A549 (cell line): Measurements from ENCODE around the gene SLC38A2. TPM values are rescaled to one million over a fixed set of nuclear protein-coding genes. Genes with fewer than 3 reads are reported as not detected.

ENCODE experiments used
- ATAC-seq, 2 experiments: fragments of 200-7000 bp in 1 of 2; fragments of >200 bp in 1 of 2; cut with Nextera tagmentation in 1 of 2; cut with Tn5 transposase in 1 of 2; 3 replicates each; pipeline versions ENCODE4 v1.8.0 to v1.9.1; 2018 to 2020; ENCODE audit warnings: mild to moderate bottlenecking in 1 of 2, moderate library complexity in 1 of 2
- CTCF ChIA-PET: fragments of 300-600 bp; sonication (Branson Sonifier 250); formaldehyde crosslinking; extraction: SDS; loops from one replicate; lab custom pipeline; 2021; ENCODE audit warnings: antibody characterized with exemption, inconsistent platforms; lab: Yijun Ruan, JAX
- POLR2A ChIA-PET: fragments of 350-600 bp; formaldehyde crosslinking; extraction: SDS; loops from one replicate; lab custom pipeline; 2021; ENCODE audit warnings: antibody characterized with exemption, inconsistent platforms; lab: Yijun Ruan, JAX
- DNase-seq, 2 experiments: peaks; one replicate each; pipeline versions ENCODE4 v3.0.0 to v3.0.0-alpha.2; 2011 to 2016; ENCODE audit warnings: low read depth in 1 of 2, low spot score in 1 of 2
- FAIRE-seq: peaks from 2 replicates; lab custom pipeline; 2011; peaks lifted over from hg19 to GRCh38; lab: Jason Lieb, UNC
- H3K27ac ChIP-seq, 2 experiments: fragments of >200 bp; sonication (Bioruptor Twin); formaldehyde crosslinking; 3 replicates each; pipeline ENCODE4 v1.5.1; 2016 to 2017
- H3K4me1 ChIP-seq: fragments of >200 bp; sonication (Bioruptor Twin); formaldehyde crosslinking; 3 replicates; pipeline ENCODE4 v1.6.1; 2016
- H3K4me2 ChIP-seq: fragments of >200 bp; sonication (Bioruptor Twin); formaldehyde crosslinking; 3 replicates; pipeline ENCODE4 v1.6.1; 2016
- H3K4me3 ChIP-seq: fragments of >200 bp; sonication (Bioruptor Twin); formaldehyde crosslinking; 3 replicates; pipeline ENCODE4 v1.5.1; 2016
- H3K9me3 ChIP-seq: fragments of >200 bp; sonication (Bioruptor Twin); formaldehyde crosslinking; 3 replicates; pipeline ENCODE4 v1.6.1; 2016
- ATOH8 ChIP-seq: fragments of 250-450 bp; sonication (Bioruptor Pico); IDR thresholded peaks from 2 replicates; pipeline ENCODE4 v1.5.0; 2020; ENCODE audit warnings: low read depth, mild to moderate bottlenecking, moderate library complexity
- BCL3 ChIP-seq: fragments of >200 bp; sonication (Bioruptor Twin); formaldehyde crosslinking; IDR thresholded peaks from 3 replicates; pipeline ENCODE4 v1.6.1; 2016
- CBX2 ChIP-seq: fragments of 200-600 bp; sonication (generic); IDR thresholded peaks from 2 replicates; pipeline ENCODE4 v1.6.1; 2016; ENCODE audit warnings: low read depth, mild to moderate bottlenecking, borderline replicate concordance
- CEBPB ChIP-seq, 2 experiments: fragments of >200 bp in 1 of 2; sonication (Bioruptor Twin) in 1 of 2; formaldehyde crosslinking in 1 of 2; IDR thresholded peaks; 2 replicates each; pipeline ENCODE4 v1.6.1; 2012 to 2016
- E2F6 ChIP-seq: IDR thresholded peaks from 2 replicates; pipeline ENCODE4 v1.6.1; 2012; ENCODE audit warnings: low read depth, borderline replicate concordance
- EP300 ChIP-seq, 2 experiments: fragments of >200 bp; sonication (Bioruptor Twin); formaldehyde crosslinking; IDR thresholded peaks; 2 replicates in 1 of 2; 3 replicates in 1 of 2; pipeline ENCODE4 v1.6.1; 2016 to 2017
- FOSB ChIP-seq: fragments of 250-450 bp; sonication (Bioruptor Pico); IDR thresholded peaks from 2 replicates; pipeline ENCODE4 v1.5.0; 2020; ENCODE audit warnings: mild to moderate bottlenecking, moderate library complexity
- FOSL2 ChIP-seq, 2 experiments: fragments of 450-650 bp in 1 of 2; fragments of >200 bp in 1 of 2; sonication (Bioruptor Twin) in 1 of 2; formaldehyde crosslinking; IDR thresholded peaks; 2 replicates each; pipeline versions ENCODE4 v1.5.0 to v1.6.1; 2016 to 2020; ENCODE audit warnings: mild to moderate bottlenecking in 1 of 2, moderate library complexity in 1 of 2
- GATA3 ChIP-seq: IDR thresholded peaks from 2 replicates; pipeline ENCODE4 v1.6.1; 2012; ENCODE audit warnings: borderline replicate concordance
- HDAC2 ChIP-seq: fragments of 200-600 bp; sonication (generic); IDR thresholded peaks from 2 replicates; pipeline ENCODE4 v1.6.1; 2016
- HES2 ChIP-seq: fragments of >200 bp; sonication (Bioruptor Twin); formaldehyde crosslinking; IDR thresholded peaks from 2 replicates; pipeline ENCODE4 v1.6.1; 2016
- HEYL ChIP-seq: fragments of 250-450 bp; sonication (Bioruptor Pico); IDR thresholded peaks from 2 replicates; pipeline ENCODE4 v1.8.0; 2021; ENCODE audit warnings: mild to moderate bottlenecking, moderate library complexity
- JUN ChIP-seq, 2 experiments: fragments of >200 bp; sonication (Bioruptor Twin); formaldehyde crosslinking; IDR thresholded peaks; 2 replicates in 1 of 2; 3 replicates in 1 of 2; pipeline ENCODE4 v1.6.1; 2016 to 2017
- KDM5A ChIP-seq: fragments of 200-600 bp; sonication (generic); IDR thresholded peaks from 2 replicates; pipeline ENCODE4 v1.6.1; 2016; ENCODE audit warnings: antibody characterized with exemption, mild to moderate bottlenecking
- MAX ChIP-seq: IDR thresholded peaks from 2 replicates; pipeline ENCODE4 v1.6.1; 2012
- MAZ ChIP-seq: fragments of 150-350 bp; IDR thresholded peaks from 2 replicates; pipeline ENCODE4 v1.6.1; 2014; ENCODE audit warnings: antibody characterized with exemption, low read depth, low read length, borderline replicate concordance
- MYC ChIP-seq: IDR thresholded peaks from 2 replicates; pipeline ENCODE4 v1.6.1; 2012; ENCODE audit warnings: mild to moderate bottlenecking, inconsistent platforms, low read length, improper control_type of control experiment, borderline replicate concordance
- NFE2L2 ChIP-seq: fragments of 150-350 bp; conservative IDR thresholded peaks from 2 replicates; pipeline ENCODE4 v1.6.1; 2014; ENCODE audit warnings: low read length
- PBX3 ChIP-seq: IDR thresholded peaks from 2 replicates; pipeline ENCODE4 v1.6.1; 2012
- PHF8 ChIP-seq: fragments of 200-600 bp; sonication (generic); IDR thresholded peaks from 2 replicates; pipeline ENCODE4 v1.6.1; 2016; ENCODE audit warnings: low read depth, mild to moderate bottlenecking, antibody characterized with exemption, moderate library complexity, borderline replicate concordance
- POLR2A ChIP-seq: IDR thresholded peaks from 2 replicates; pipeline ENCODE4 v1.6.1; 2012; ENCODE audit warnings: mild to moderate bottlenecking, low read length
- POLR2AphosphoS2 ChIP-seq: conservative IDR thresholded peaks from 2 replicates; pipeline ENCODE4 v1.6.1; 2012; ENCODE audit warnings: low read length, improper control_type of control experiment, inconsistent platforms
- RAD21 ChIP-seq, 2 experiments: fragments of >200 bp in 1 of 2; sonication (Bioruptor Twin) in 1 of 2; formaldehyde crosslinking in 1 of 2; IDR thresholded peaks in 1 of 2; conservative IDR thresholded peaks in 1 of 2; 2 replicates in 1 of 2; 3 replicates in 1 of 2; pipeline ENCODE4 v1.6.1; 2012 to 2018; ENCODE audit warnings: inconsistent platforms in 1 of 2
- RARB ChIP-seq: fragments of 250-450 bp; sonication (Bioruptor Pico); IDR thresholded peaks from 2 replicates; pipeline ENCODE4 v1.8.0; 2021; ENCODE audit warnings: mild to moderate bottlenecking, moderate library complexity
- REST ChIP-seq: fragments of 200-600 bp; sonication (generic); IDR thresholded peaks from 2 replicates; pipeline ENCODE4 v1.6.1; 2016; ENCODE audit warnings: antibody characterized with exemption, mild to moderate bottlenecking, moderate library complexity
- RFX5 ChIP-seq: fragments of 450-650 bp; IDR thresholded peaks from 2 replicates; pipeline ENCODE4 v1.7.1; 2014; ENCODE audit warnings: antibody characterized with exemption, mild to moderate bottlenecking, moderate library complexity
- RNF2 ChIP-seq: fragments of 200-600 bp; sonication (generic); IDR thresholded peaks from 2 replicates; pipeline ENCODE4 v1.6.1; 2016; ENCODE audit warnings: low read depth, mild to moderate bottlenecking, antibody characterized with exemption, moderate library complexity, borderline replicate concordance
- ZSCAN20 ChIP-seq: fragments of 250-450 bp; sonication (Bioruptor Pico); IDR thresholded peaks from 2 replicates; pipeline ENCODE4 v1.8.0; 2022; ENCODE audit warnings: mild to moderate bottlenecking, moderate library complexity
- WGBS: methylation state at CpG from one replicate; pipeline ENCODE4 v1.1.6; 2017; ENCODE audit errors: missing lambda C conversion rate; 5-methylcytosine and 5-hydroxymethylcytosine counted together
- polyA minus RNA-seq: library from RNA; depleted of rRNA, polyadenylated mRNA; stranded (reverse); fragments of >200 nt; gene quantifications from 2 replicates; pipeline ENCODE4 v1.2.3, GENCODE V29; 2011; rRNA and poly(A)+ RNA removed
- polyA plus RNA-seq, 4 experiments: library from polyadenylated mRNA; depleted of rRNA in 3 of 4; stranded (reverse); fragments of >200 nt; fragmentation: RNase III in 1 of 4; extraction: RNeasy Plus Mini Kit Qiagen cat#74134 plus additional on column Dnase treatment in 1 of 4; gene quantifications; 2 replicates in 3 of 4; 3 replicates in 1 of 4; pipeline ENCODE4 v1.2.3, GENCODE V29; 2011 to 2017

Gene SLC38A2
- 366 and 519 TPM in 2 replicates for polyA plus RNA-seq (2011; rRNA removed)
- polyA plus RNA-seq (2012; cell fraction: cytosol; rRNA removed), result 38.6 and 50.8 TPM in 2 replicates
- 108 and 151 TPM in 2 replicates for polyA plus RNA-seq (2012; cell fraction: nucleus; rRNA removed)
- 131 to 195 TPM (median 187 TPM) in 3 replicates for polyA plus RNA-seq (2017; fragmentation: RNase III; extraction: RNeasy Plus Mini Kit Qiagen cat#74134 plus additional on column Dnase treatment)
- polyA minus RNA-seq, result 230 and 257 TPM in 2 replicates

GRCh38 chr12:46372544-46373300, at the start of gene SLC38A2:
Gene SLC38A2 (minus strand): TSS chr12:46372773. CDS start chr12:46371293, 1,480 bp downstream.
- ATAC-seq (peak; percentile 81 to 88), DNase-seq (peak; percentile 87 to 94), FAIRE-seq (no peak)
- ChIA-PET POLR2A (interaction anchor here (0.7 to 3.3 kb wide), 10 partner anchors 11 to 289 kb away, joined by 3 to 28 read pairs (median 6); no protein-coding TSS in a partner anchor), CTCF (interaction anchor here (0.9 to 1.0 kb wide), 2 partner anchors 302 to 382 kb away, joined by 3 to 4 read pairs; partner anchors contain the start of gene SCAF11)
- Histone ChIP-seq H3K9me3 (no peaks in the 10 kb centered on the region), H3K4me1 (peaks cover 30% of the 10 kb centered on the region), H3K27ac (peak within 1 kb of the TSS; percentile 99 to 100), H3K4me3 (peak within 1 kb of the TSS; percentile 91), H3K4me2 (peak within 1 kb of the TSS; percentile 90)
- WGBS, result under 1% methylated on average over 35 of the region's 48 CpGs
- no peak for TF ChIP-seq FOSL2 (IDR thresholded peaks at IDR 0.05)
- peak; percentile 31; the same call in 1 of the 2 replicates for TF ChIP-seq FOSL2 (CRISPR knock-in tag; IDR thresholded peaks at IDR 0.05)
- peak; percentile 99 for TF ChIP-seq POLR2A
- no peak for TF ChIP-seq HES2
- peak; percentile 99 for TF ChIP-seq BCL3
- TF ChIP-seq POLR2AphosphoS2, result no peak; the same call in 1 of the 2 replicates
- TF ChIP-seq ZSCAN20 (CRISPR knock-in tag), result no peak; the same call in 1 of the 2 replicates
- TF ChIP-seq CBX2, result no peak
- TF ChIP-seq REST, result peak; percentile 67
- TF ChIP-seq CEBPB (IDR thresholded peaks at IDR 0.05), result 0 out of 4 replicates have a peak, but pooled peaks of 1 of the 2 experiments have one; percentile 6
- TF ChIP-seq ATOH8 (CRISPR knock-in tag), result peak; percentile 64
- TF ChIP-seq HDAC2, result no peak
- TF ChIP-seq RAD21 (conservative IDR thresholded peaks at IDR 0.05 in 1 of 2, IDR thresholded peaks at IDR 0.05 in 1 of 2), result peak in 1 of 2 experiments; percentile 1; a peak in 3 of 5 replicates
- no peak for TF ChIP-seq EP300 (IDR thresholded peaks at IDR 0.05)
- no peak for TF ChIP-seq RNF2
- peak; percentile 93 for TF ChIP-seq MAX
- no peak; the same call in 1 of the 2 replicates for TF ChIP-seq HEYL (CRISPR knock-in tag)
- TF ChIP-seq E2F6, result peak; percentile 48; the same call in 1 of the 2 replicates
- peak; percentile 99 for TF ChIP-seq JUN (IDR thresholded peaks at IDR 0.05)
- peak; percentile 75; the same call in 1 of the 2 replicates for TF ChIP-seq RARB (CRISPR knock-in tag)
- peak; percentile 27; the same call in 1 of the 2 replicates for TF ChIP-seq GATA3
- no peak for TF ChIP-seq KDM5A
- TF ChIP-seq RFX5, result no peak
- peak; percentile 67; the same call in 1 of the 2 replicates for TF ChIP-seq PBX3
- peak; percentile 72 for TF ChIP-seq FOSB (CRISPR knock-in tag)
- peak; percentile 97 for TF ChIP-seq MAZ
- peak; percentile 98 for TF ChIP-seq PHF8
- 0 out of 2 replicates have a peak, but pooled peaks have one; percentile 2 for TF ChIP-seq NFE2L2
- TF ChIP-seq MYC, result peak; percentile 94
